Subcutaneous abdominal adipose tissue (tissue), 5 donors: ENCODE data around the gene MYH15.

ENCODE experiments used
- H3K27ac ChIP-seq: one replicate; pipeline ENCODE4 v1.7.0; 2013; ENCODE audit warnings: low read depth, mild to moderate bottlenecking, inconsistent platforms, low read length, moderate library complexity
- H3K27me3 ChIP-seq, 5 donors: one replicate each; pipeline ENCODE4 v1.7.0; 2013; ENCODE audit warnings: low read length in 5 of 5, inconsistent platforms in 1 of 5; ENCODE audit not compliant: control insufficient read depth in 5 of 5, insufficient read depth in 4 of 5
- H3K36me3 ChIP-seq, 5 donors: one replicate each; pipeline ENCODE4 v1.7.0; 2013; ENCODE audit warnings: low read length in 5 of 5; ENCODE audit not compliant: control insufficient read depth in 5 of 5, insufficient read depth in 5 of 5
- H3K4me1 ChIP-seq, 5 donors: one replicate each; pipeline ENCODE4 v1.7.0; 2013; ENCODE audit warnings: low read length in 5 of 5, mild to moderate bottlenecking in 3 of 5, moderate library complexity in 1 of 5; ENCODE audit not compliant: control insufficient read depth in 5 of 5, insufficient read depth in 5 of 5
- H3K4me3 ChIP-seq, 5 donors: one replicate each; pipeline ENCODE4 v1.7.0; 2013; ENCODE audit warnings: low read length in 5 of 5, low read depth in 1 of 5
- H3K9ac ChIP-seq, 5 donors: one replicate each; pipeline ENCODE4 v1.7.0; 2013; ENCODE audit warnings: low read length in 5 of 5, mild to moderate bottlenecking in 4 of 5, moderate library complexity in 3 of 5
- H3K9me3 ChIP-seq, 5 donors: one replicate each; pipeline ENCODE4 v1.7.0; 2013; ENCODE audit warnings: low read length in 5 of 5; ENCODE audit not compliant: control insufficient read depth in 5 of 5
- donor health status: healthy.
- donor health status: healthy.
- donor health status: healthy.
- donor health status: healthy.
- donor health status: healthy.

MYH15 gene

GRCh38 chr3:108437439-108437838 is 73.0 kb downstream of the MYH15 start:
- Histone ChIP-seq H3K27ac (no peak overlapping the region), H3K4me1 (no peaks in the 10 kb centered on the region), H3K9ac (no peak overlapping the region), H3K27me3 (no peaks in the 10 kb centered on the region), H3K9me3 (no peaks in the 10 kb centered on the region), H3K36me3 (no peaks in the 10 kb centered on the region), H3K4me3 (no peak overlapping the region)

- Histone ChIP-seq H3K4me1 (no peaks in the 10 kb centered on the region), H3K27me3 (no peaks in the 10 kb centered on the region), H3K27ac (no peak overlapping the region), H3K9ac (no peak overlapping the region), H3K4me3 (no peak overlapping the region), H3K36me3 (no peaks in the 10 kb centered on the region), H3K9me3 (no peaks in the 10 kb centered on the region)
Observed at GRCh38 chr3:108433928-108434327, 76.5 kb downstream of the MYH15 start.

GRCh38 chr3:108432431-108432830 is 78.0 kb downstream of the MYH15 start:
- Histone ChIP-seq H3K4me1 (no peaks in the 10 kb centered on the region), H3K4me3 (no peak overlapping the region), H3K36me3 (no peaks in the 10 kb centered on the region), H3K9ac (no peak overlapping the region), H3K27me3 (no peaks in the 10 kb centered on the region), H3K27ac (no peak overlapping the region), H3K9me3 (no peaks in the 10 kb centered on the region)

GRCh38 chr3:108430540-108430939 is 79.9 kb downstream of the MYH15 start:
- Histone ChIP-seq H3K36me3 (no peaks in the 10 kb centered on the region), H3K4me3 (no peak overlapping the region), H3K27me3 (no peaks in the 10 kb centered on the region), H3K9ac (no peak overlapping the region), H3K9me3 (no peaks in the 10 kb centered on the region), H3K27ac (no peak overlapping the region), H3K4me1 (no peaks in the 10 kb centered on the region)

- Histone ChIP-seq H3K27ac (no peak overlapping the region), H3K9me3 (no peaks in the 10 kb centered on the region), H3K36me3 (no peaks in the 10 kb centered on the region), H3K4me3 (no peak overlapping the region), H3K9ac (no peak overlapping the region), H3K27me3 (no peaks in the 10 kb centered on the region), H3K4me1 (no peaks in the 10 kb centered on the region)
Observed at GRCh38 chr3:108428586-108428985, 81.8 kb downstream of the MYH15 start.

- H3K9ac ChIP-seq = no peak overlapping the region
Observed at GRCh38 chr3:108420926-108421325, 89.5 kb downstream of the MYH15 start.

GRCh38 chr3:108416111-108416869 is 94.1 kb downstream of the MYH15 start:
- Histone ChIP-seq H3K36me3 (no peaks in the 10 kb centered on the region), H3K27ac (no peak overlapping the region), H3K4me3 (no peak overlapping the region), H3K9ac (no peak overlapping the region), H3K4me1 (no peaks in the 10 kb centered on the region), H3K27me3 (no peaks in the 10 kb centered on the region), H3K9me3 (no peaks in the 10 kb centered on the region)

More at GRCh38 chr3:108420926-108421325, 89.5 kb downstream of the MYH15 start:
- Histone ChIP-seq H3K36me3 (no peaks in the 10 kb centered on the region), H3K9me3 (no peaks in the 10 kb centered on the region), H3K27ac (no peak overlapping the region), H3K27me3 (no peaks in the 10 kb centered on the region), H3K4me1 (no peaks in the 10 kb centered on the region), H3K4me3 (no peak overlapping the region)

GRCh38 chr3:108415661-108416060 is 94.7 kb downstream of the MYH15 start:
- no peaks in the 10 kb centered on the region for H3K36me3 ChIP-seq
- no peaks in the 10 kb centered on the region for H3K4me1 ChIP-seq
- H3K27ac ChIP-seq = no peak overlapping the region
- H3K4me3 ChIP-seq = no peak overlapping the region
- H3K9ac ChIP-seq = no peak overlapping the region
- H3K9me3 ChIP-seq = no peaks in the 10 kb centered on the region
- H3K27me3 ChIP-seq = no peaks in the 10 kb centered on the region

GRCh38 chr3:108414007-108414406 is 96.4 kb downstream of the MYH15 start:
- Histone ChIP-seq H3K4me1 (no peaks in the 10 kb centered on the region), H3K9me3 (no peaks in the 10 kb centered on the region), H3K4me3 (no peak overlapping the region), H3K27ac (no peak overlapping the region), H3K36me3 (no peaks in the 10 kb centered on the region), H3K9ac (no peak overlapping the region), H3K27me3 (no peaks in the 10 kb centered on the region)

- H3K27ac ChIP-seq = no peak overlapping the region
- no peaks in the 10 kb centered on the region for H3K36me3 ChIP-seq
- H3K4me3 ChIP-seq = no peak overlapping the region
- H3K4me1 ChIP-seq = no peaks in the 10 kb centered on the region
- no peaks in the 10 kb centered on the region for H3K27me3 ChIP-seq
- no peak overlapping the region for H3K9ac ChIP-seq
- H3K9me3 ChIP-seq = no peaks in the 10 kb centered on the region
Observed at GRCh38 chr3:108412121-108412750, 98.2 kb downstream of the MYH15 start.
